Central memory CD8-positive, alpha-beta T cell (primary cell): ENCODE data around the gene BSG.

ENCODE experiments used
- ATAC-seq: fragments of 150-1000 bp; cut with Tn5 transposase; replicated peaks from 2 replicates; pipeline ENCODE4 v1.10.0; 2022; ENCODE audit warnings: mild to moderate bottlenecking, moderate FRiP score, moderate number of reproducible peaks; ENCODE audit not compliant: poor library complexity, severe bottlenecking; ENCODE audit errors: extremely low read depth
- DNase-seq, 2 donors: peaks; one replicate each; pipeline ENCODE4 v3.0.0; 2021; ENCODE audit warnings: low spot score in 2 of 2
- H3K27ac Mint-ChIP-seq: one replicate; pipeline ENCODE4 v1.8.0; 2022; ENCODE audit warnings: low read depth, mild to moderate bottlenecking, moderate library complexity, mixed read lengths
- H3K27me3 Mint-ChIP-seq: one replicate; pipeline ENCODE4 v1.8.0; 2022; ENCODE audit warnings: mixed read lengths
- H3K36me3 Mint-ChIP-seq: one replicate; pipeline ENCODE4 v1.8.0; 2022; ENCODE audit warnings: mild to moderate bottlenecking, moderate library complexity, mixed read lengths; ENCODE audit not compliant: insufficient read depth
- H3K4me1 Mint-ChIP-seq: one replicate; pipeline ENCODE4 v1.8.0; 2022; ENCODE audit warnings: mixed read lengths
- H3K4me3 Mint-ChIP-seq: one replicate; pipeline ENCODE4 v1.8.0; 2022; ENCODE audit warnings: mild to moderate bottlenecking, moderate library complexity, mixed read lengths
- H3K9me3 Mint-ChIP-seq: one replicate; pipeline ENCODE4 v1.8.0; 2022; ENCODE audit warnings: mixed read lengths

The BSG gene

GRCh38 chr19:570937-571565 lies 1.3 kb upstream of the BSG start:
- H3K27ac Mint-ChIP-seq, result peak overlapping the region; percentile 94
- peaks cover 32% of the 10 kb centered on the region for H3K4me1 Mint-ChIP-seq
- H3K4me3 Mint-ChIP-seq, result peak overlapping the region; percentile 80
- no peaks in the 10 kb centered on the region for H3K27me3 Mint-ChIP-seq
- H3K9me3 Mint-ChIP-seq, result no peaks in the 10 kb centered on the region
- H3K36me3 Mint-ChIP-seq, result peaks cover 29% of the 10 kb centered on the region
- ATAC-seq, result peak; percentile 29
- peak; percentile 30 to 51 for DNase-seq

GRCh38 chr19:571566-571974 lies 826 bp upstream of the BSG start:
- Mint-ChIP-seq H3K27ac (peak overlapping the region; percentile 94), H3K27me3 (no peaks in the 10 kb centered on the region), H3K36me3 (peaks cover 26% of the 10 kb centered on the region), H3K4me3 (peak overlapping the region; percentile 80), H3K4me1 (peaks cover 36% of the 10 kb centered on the region), H3K9me3 (no peaks in the 10 kb centered on the region)
- ATAC-seq (peak; percentile 13), DNase-seq (no peak)

GRCh38 chr19:572743-573518 lies 535 bp downstream of the BSG start:
- peak overlapping the region; percentile 80 for H3K4me3 Mint-ChIP-seq
- DNase-seq, result no peak
- ATAC-seq, result no peak

GRCh38 chr19:573519-573825 lies 1.1 kb downstream of the BSG start:
- H3K27me3 Mint-ChIP-seq, result no peaks in the 10 kb centered on the region
- H3K9me3 Mint-ChIP-seq, result no peaks in the 10 kb centered on the region
- no peak overlapping the region for H3K27ac Mint-ChIP-seq
- peaks cover 25% of the 10 kb centered on the region for H3K36me3 Mint-ChIP-seq
- ATAC-seq, result no peak
- DNase-seq, result no peak
- peak overlapping the region; percentile 80 for H3K4me3 Mint-ChIP-seq
- H3K4me1 Mint-ChIP-seq, result peaks cover 41% of the 10 kb centered on the region

More at GRCh38 chr19:572743-573518, 535 bp downstream of the BSG start:
- Mint-ChIP-seq H3K36me3 (peaks cover 24% of the 10 kb centered on the region), H3K4me1 (peaks cover 41% of the 10 kb centered on the region), H3K27ac (peak overlapping the region; percentile 94), H3K27me3 (no peaks in the 10 kb centered on the region), H3K9me3 (no peaks in the 10 kb centered on the region)

GRCh38 chr19:574658-575526 lies 2.5 kb downstream of the BSG start:
- Mint-ChIP-seq H3K27ac (peak overlapping the region; percentile 73), H3K27me3 (no peaks in the 10 kb centered on the region), H3K4me1 (peaks cover 41% of the 10 kb centered on the region), H3K36me3 (peaks cover 20% of the 10 kb centered on the region), H3K9me3 (no peaks in the 10 kb centered on the region), H3K4me3 (peak overlapping the region; percentile 80)
- ATAC-seq (no peak), DNase-seq (no peak)

- H3K4me3 Mint-ChIP-seq, result peak overlapping the region; percentile 80
- H3K27ac Mint-ChIP-seq, result no peak overlapping the region
- H3K36me3 Mint-ChIP-seq, result peaks cover 13% of the 10 kb centered on the region
- H3K27me3 Mint-ChIP-seq, result no peaks in the 10 kb centered on the region
- no peaks in the 10 kb centered on the region for H3K9me3 Mint-ChIP-seq
- peaks cover 40% of the 10 kb centered on the region for H3K4me1 Mint-ChIP-seq
- DNase-seq, result no peak
- no peak for ATAC-seq
These were observed 3.4 kb downstream of the BSG start for GRCh38 chr19:575527-576506.

- peaks cover 9% of the 10 kb centered on the region for H3K36me3 Mint-ChIP-seq
- H3K4me3 Mint-ChIP-seq, result no peak overlapping the region
- H3K9me3 Mint-ChIP-seq, result no peaks in the 10 kb centered on the region
- ATAC-seq (no peak), DNase-seq (no peak)
- no peak overlapping the region for H3K27ac Mint-ChIP-seq
- no peaks in the 10 kb centered on the region for H3K27me3 Mint-ChIP-seq
- H3K4me1 Mint-ChIP-seq, result peaks cover 32% of the 10 kb centered on the region
These were observed 4.5 kb downstream of the BSG start for GRCh38 chr19:576768-577438.

- no peaks in the 10 kb centered on the region for H3K9me3 Mint-ChIP-seq
- DNase-seq (no peak), ATAC-seq (no peak)
- no peak overlapping the region for H3K27ac Mint-ChIP-seq
- H3K27me3 Mint-ChIP-seq, result no peaks in the 10 kb centered on the region
- H3K4me1 Mint-ChIP-seq, result peaks cover 26% of the 10 kb centered on the region
- H3K4me3 Mint-ChIP-seq, result no peak overlapping the region
- peaks cover 6% of the 10 kb centered on the region for H3K36me3 Mint-ChIP-seq
These were observed 5.3 kb downstream of the BSG start for GRCh38 chr19:577439-578392.

- ATAC-seq, result no peak
- Mint-ChIP-seq H3K4me3 (no peak overlapping the region), H3K4me1 (peaks cover 25% of the 10 kb centered on the region), H3K27me3 (no peaks in the 10 kb centered on the region), H3K36me3 (peaks cover 12% of the 10 kb centered on the region), H3K27ac (no peak overlapping the region), H3K9me3 (no peaks in the 10 kb centered on the region)
- DNase-seq, result no peak
These were observed 6.9 kb downstream of the BSG start for GRCh38 chr19:579111-579841.

- Mint-ChIP-seq H3K27me3 (no peaks in the 10 kb centered on the region), H3K4me3 (no peak overlapping the region), H3K4me1 (peaks cover 19% of the 10 kb centered on the region), H3K27ac (no peak overlapping the region), H3K9me3 (no peaks in the 10 kb centered on the region), H3K36me3 (peaks cover 12% of the 10 kb centered on the region)
- ATAC-seq (no peak), DNase-seq (no peak)
These were observed 7.4 kb downstream of the BSG start for GRCh38 chr19:579842-580155.
